Sigmoid colon (tissue), 4 donors: ENCODE measurements around the gene SNRPD1.

Experiments
- EP300 ChIP-seq, 4 donors: sonication (generic); formaldehyde crosslinking; IDR thresholded peaks; one replicate each; pipeline ENCODE4 v1.6.1; 2017; ENCODE audit warnings: antibody characterized with exemption in 4 of 4
- POLR2A ChIP-seq, 2 donors: fragments of 450-650 bp; IDR thresholded peaks; one replicate each; pipeline ENCODE4 v1.6.1; 2016; ENCODE audit warnings: antibody characterized with exemption in 2 of 2, mild to moderate bottlenecking in 2 of 2, moderate library complexity in 2 of 2
- POLR2AphosphoS5 ChIP-seq, 4 donors: sonication (generic); formaldehyde crosslinking; IDR thresholded peaks; one replicate each; pipeline ENCODE4 v1.6.1; 2017; ENCODE audit warnings: antibody characterized with exemption in 4 of 4
- TF ChIP-seq, protein P1 (sequence below), 4 experiments: fragments of 450-650 bp in 3 of 4; fragments of 200-600 bp in 1 of 4; IDR thresholded peaks; one replicate each; pipeline ENCODE4 v1.5.1; 2016 to 2019; ENCODE audit warnings: antibody characterized with exemption in 4 of 4, mild to moderate bottlenecking in 3 of 4, moderate library complexity in 2 of 4

DNA sequence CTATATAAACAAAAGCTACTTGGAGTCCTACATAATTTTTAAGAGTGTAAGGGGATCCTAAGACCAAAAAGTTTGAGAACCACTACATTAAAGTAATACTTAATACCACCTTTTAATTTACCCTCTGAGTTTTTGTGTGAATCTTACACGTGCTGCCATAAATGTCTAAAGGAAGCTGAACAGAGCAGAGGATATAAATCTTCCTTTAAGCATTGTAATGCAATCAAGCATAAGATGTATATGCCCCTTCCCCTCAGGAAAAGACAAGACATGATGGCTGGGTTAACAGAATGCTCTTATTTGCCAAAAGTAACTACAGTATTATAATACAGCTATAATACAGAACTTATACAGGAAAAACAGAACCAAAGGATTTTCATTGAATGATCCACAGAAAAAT lies 14.5 kb upstream of the SNRPD1 start:
- TF ChIP-seq, protein P1, sequence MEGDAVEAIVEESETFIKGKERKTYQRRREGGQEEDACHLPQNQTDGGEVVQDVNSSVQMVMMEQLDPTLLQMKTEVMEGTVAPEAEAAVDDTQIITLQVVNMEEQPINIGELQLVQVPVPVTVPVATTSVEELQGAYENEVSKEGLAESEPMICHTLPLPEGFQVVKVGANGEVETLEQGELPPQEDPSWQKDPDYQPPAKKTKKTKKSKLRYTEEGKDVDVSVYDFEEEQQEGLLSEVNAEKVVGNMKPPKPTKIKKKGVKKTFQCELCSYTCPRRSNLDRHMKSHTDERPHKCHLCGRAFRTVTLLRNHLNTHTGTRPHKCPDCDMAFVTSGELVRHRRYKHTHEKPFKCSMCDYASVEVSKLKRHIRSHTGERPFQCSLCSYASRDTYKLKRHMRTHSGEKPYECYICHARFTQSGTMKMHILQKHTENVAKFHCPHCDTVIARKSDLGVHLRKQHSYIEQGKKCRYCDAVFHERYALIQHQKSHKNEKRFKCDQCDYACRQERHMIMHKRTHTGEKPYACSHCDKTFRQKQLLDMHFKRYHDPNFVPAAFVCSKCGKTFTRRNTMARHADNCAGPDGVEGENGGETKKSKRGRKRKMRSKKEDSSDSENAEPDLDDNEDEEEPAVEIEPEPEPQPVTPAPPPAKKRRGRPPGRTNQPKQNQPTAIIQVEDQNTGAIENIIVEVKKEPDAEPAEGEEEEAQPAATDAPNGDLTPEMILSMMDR (IDR thresholded peaks at IDR 0.05), result no peak
- TF ChIP-seq POLR2A (IDR thresholded peaks at IDR 0.05) (no peak), POLR2AphosphoS5 (IDR thresholded peaks at IDR 0.05) (no peak), EP300 (IDR thresholded peaks at IDR 0.05) (no peak)
